HG03460 (cell line): ENCODE results near the gene DPY30.
"Not testable (repeated sequence)": the region's sequence is repeated elsewhere in the genome, so short reads cannot be mapped to it uniquely, and the experiment has no call there.

Experiments used
- ATAC-seq: cut with Tn5 transposase; IDR thresholded peaks from one replicate; pipeline ENCODE4 v1.9.1; 2021; ENCODE audit not compliant: unreplicated experiment

Gene DPY30

DNA sequence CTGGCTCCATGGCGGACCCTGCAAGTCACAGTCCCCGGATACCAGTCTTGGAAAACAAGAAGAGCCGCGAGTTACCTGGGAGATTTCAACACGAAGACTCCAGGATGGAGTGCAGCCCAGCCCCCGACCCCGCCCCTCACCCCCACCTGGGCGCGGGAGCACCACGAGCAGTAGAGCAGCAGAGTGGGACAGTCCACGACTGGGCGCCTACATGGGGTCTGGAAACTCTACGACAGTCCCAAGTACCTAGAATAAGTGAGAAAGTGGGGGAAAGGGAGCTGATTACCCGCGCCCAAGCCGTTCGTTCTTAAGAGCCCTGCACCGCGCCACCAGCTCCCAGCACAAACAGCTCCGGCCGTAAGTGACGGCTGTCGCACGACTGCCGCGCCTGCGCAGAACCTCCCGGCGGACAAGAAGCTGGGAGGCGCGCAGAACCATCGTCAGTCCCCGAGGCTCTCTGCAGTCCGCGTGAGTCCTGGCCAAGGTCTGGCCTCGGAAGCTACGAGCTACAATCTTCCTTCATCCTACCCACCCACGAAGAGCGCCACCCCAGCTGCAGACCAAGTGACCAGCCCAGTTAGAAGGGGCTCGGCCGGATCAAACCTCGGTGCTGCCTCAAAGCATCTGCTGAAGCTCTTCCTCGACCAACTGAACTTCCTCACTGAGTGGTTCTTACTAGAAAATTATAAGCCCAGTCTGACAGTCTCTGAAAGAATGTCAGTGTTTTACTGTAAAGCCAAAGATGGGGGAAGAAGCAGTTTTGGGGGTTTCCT is at the start of gene DPY30:
Gene DPY30, minus strand, starts transcription at position 359 of the 773 bp plus-strand sequence. Its CDS starts 349 bp downstream, at position 10.
- peak; percentile 87 for ATAC-seq

DNA sequence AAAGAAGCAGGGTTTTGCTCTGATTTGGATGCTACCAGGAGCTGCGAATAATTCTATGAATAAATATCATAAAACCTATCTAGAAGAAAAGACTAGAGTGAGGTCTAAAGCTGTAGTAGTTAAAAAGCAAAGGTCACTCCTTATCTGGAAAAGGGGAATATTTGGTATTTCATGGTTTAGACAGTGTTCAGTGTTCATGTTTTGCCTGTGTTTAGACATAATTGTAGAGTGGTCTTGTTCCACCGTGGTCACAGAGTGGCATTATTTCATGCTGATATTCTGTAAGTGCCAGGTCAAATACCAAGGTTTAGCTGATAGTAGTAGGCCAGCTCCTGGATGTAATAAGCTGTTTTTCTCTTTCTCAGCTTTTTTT is 34.5 kb upstream of the DPY30 start:
- no peak for ATAC-seq

DNA sequence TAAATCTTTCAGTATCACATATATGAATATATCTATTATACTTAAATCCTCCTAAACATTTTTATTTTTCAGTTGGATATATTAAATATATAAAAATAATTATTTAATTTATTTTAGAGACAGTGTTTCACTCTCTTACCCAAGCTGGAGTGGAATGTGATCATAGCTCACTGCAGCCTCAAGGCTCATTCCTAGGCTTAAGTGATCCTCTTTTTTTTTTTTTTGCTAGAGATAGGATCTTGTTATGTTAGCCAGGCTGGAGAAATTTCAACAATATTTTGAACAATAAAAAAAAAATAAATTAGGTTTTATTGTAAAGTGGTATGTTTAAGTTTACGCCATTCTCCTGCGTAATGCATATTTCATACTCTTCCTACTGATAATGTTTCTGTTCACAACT is 27.9 kb upstream of the DPY30 start:
- no peak for ATAC-seq

DNA sequence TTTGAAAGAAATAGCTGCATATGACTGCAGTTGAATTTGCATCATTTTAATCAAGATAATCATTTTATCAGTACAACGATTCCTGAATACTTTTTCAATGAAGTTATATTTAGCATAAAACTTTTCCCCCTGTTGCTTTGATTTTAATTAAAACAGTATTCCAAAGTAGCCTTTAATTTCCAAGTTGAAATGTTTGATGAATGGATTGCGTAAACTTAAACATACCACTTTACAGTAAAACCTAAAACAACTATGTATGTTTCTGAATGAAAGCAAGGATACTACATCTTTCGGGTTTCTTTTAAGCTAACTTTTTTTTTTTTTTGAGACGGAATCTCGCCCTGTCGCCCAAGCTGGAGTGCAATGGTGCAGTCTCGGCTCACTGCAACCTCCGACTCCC is 25.1 kb upstream of the DPY30 start:
- ATAC-seq = no peak

DNA sequence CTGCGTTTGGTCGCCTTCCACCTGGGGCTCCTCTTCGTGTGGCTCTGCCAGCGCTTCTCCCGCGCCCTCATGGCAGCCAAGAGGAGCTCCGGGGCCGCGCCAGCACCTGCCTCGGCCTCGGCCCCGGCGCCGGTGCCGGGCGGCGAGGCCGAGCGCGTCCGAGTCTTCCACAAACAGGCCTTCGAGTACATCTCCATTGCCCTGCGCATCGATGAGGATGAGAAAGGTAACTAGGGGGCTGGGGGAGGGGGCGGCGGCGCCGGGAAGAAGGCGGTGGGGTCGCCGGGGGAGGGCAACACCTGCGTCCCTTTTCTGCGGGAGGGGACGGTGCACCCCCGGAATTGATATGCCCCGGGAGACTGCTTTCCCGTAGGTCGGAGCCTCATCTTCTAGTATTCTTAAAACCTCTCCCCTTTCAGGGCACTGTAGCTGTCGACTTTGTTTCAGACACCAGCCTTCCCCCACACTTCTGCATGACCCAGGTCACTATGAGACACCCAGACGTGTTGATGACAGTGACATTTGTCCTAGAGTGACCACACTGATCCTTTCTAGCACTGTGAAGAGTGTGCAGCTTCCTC is 24.5 kb upstream of the DPY30 start:
- peak; percentile 11 for ATAC-seq

DNA sequence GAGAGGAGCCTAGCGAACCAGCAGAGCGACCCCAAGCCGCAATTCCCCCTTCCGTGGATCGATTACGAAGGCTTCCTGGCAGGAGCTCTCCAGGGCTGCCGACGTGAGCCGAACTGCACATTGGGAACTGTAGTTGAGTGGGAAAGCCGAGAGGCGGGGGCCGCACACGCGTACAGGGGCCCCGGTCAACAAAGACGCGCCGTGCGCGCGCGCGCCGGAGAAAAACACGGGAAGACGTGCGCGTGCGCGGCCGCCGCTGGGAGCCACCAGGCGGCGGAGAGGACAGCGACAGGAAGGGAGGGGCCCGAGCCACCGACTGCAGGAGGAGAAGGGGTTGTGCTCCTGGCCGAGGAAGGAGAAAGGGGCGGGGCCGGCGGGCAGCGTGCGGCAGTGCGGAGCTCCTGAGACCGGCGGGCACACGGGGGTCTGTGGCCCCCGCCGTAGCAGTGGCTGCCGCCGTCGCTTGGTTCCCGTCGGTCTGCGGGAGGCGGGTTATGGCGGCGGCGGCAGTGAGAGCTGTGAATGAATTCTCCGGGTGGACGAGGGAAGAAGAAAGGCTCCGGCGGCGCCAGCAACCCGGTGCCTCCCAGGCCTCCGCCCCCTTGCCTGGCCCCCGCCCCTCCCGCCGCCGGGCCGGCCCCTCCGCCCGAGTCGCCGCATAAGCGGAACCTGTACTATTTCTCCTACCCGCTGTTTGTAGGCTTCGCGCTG is 23.9 kb upstream of the DPY30 start, which contains the start of gene SPAST:
Gene SPAST, plus strand, starts transcription at position 247 of the 711 bp plus-strand sequence. Its CDS starts 276 bp downstream, at position 523.
- ATAC-seq = peak; percentile 96

DNA sequence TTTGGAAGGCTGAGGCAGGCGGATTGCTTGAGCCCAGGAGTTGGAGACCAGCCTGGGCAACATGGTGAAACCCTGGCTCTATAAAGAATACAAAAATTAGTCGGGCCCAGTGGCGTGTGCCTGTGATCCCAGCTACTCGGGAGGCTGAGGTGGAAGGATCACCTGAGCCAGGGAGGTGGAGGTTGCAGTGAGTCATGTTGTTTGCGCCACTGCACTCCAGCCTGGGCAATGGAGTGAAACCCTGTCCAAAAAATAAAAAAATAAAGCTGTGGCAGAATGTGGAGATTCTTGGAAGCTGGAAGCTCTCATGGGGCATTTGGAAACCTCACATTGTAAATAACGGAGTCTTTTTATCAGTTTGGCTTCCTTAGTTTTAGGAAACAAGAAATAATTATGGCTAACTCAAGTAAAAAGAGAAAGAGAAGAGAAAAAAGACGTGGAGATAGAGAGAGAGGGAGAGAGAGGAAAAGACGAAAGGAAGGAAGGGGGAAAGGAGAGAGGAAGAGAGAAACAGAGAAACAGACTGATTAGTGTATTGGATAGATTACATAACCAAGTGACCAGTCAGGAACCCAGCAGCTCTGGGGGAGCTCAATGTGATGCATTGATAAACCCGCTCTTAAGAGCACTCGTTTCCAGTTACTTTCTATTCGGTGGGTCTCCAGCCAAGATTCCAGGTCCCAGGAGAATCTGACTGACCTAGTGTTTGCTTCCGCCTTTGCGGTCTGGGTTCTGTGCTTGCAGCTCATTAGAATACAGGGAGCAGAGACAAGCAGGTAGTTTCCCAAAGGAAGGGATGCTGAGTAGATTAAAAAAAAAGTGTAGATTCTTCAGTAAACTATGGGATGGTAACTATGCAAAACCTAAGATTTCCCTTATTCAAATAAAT is 22.6 kb upstream of the DPY30 start:
- ATAC-seq = no peak

DNA sequence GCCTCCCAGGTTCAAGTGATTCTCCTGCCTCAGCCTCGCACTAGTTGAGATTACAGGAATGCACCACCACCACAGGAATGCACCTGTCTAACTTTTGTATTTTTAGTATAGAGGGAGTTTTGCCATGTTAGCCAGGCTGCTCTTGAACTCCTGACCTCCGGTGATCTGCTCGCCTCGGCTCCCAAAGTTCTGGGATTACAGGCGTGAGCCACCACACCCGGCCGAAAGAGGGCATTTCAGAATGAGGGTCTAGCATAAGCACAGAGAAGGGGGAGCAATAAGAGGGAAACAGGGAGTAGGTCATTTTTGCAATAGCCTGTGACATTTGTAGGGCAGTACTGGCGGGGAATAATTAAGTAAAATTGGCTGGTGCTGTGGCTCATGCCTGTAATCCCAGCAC is 21.8 kb upstream of the DPY30 start:
- no peak for ATAC-seq

DNA sequence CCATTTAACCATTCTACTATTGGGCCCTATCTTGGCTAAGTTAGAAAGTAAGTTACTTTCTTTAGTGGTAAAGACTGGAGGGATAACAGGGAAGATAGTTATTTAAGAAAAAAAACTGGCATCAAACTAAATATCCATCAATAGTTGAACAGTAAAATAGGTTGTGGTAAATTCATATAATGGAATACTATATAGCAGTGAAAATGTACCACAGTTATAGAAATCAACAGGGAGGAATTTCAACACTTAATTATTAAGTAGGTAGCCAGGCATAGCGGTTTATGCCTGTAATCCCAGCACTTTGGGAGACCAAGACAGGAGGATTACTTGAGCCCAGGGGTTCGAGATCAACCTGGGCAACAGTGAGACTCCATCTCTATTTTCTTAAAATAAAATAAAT is 20.7 kb upstream of the DPY30 start:
- no peak for ATAC-seq

DNA sequence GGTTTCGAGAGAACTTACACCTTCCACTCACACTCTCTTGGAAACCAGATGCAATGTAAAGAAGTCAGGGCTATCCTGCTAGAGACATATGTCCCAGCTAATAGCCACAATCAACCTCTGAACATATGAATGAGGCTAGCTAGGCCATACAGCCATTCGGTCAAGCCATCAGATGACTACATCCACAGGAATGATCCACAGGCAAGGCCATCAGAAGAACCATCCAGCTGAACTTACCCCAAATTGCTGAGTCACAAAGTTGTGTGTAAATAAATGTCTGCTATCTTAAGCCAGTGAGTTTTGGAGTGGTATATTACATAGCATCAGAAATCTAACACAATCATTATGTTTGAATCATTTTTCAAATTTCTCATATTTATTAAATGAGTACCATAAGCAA is 18.5 kb upstream of the DPY30 start:
- no peak for ATAC-seq

DNA sequence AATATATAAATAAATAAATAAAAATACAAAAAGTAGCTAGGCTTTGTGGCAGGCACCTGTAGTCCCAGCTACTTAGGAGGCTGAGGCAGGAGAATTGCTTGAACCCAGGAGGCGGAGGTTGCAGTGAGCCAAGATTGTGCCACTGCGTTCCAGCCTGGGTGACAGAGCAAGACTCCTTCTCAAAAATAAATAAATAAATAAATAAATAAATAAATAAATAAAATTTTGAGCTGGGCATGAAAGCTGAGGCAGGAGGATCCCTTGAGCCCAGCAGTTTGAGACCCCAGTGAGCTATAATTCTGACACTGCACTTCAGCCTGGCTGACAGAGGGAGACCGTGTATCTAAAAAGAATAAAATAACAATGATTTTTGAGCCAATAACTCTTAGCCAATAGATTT is 15.0 kb upstream of the DPY30 start:
- not testable (repeated sequence) for ATAC-seq

DNA sequence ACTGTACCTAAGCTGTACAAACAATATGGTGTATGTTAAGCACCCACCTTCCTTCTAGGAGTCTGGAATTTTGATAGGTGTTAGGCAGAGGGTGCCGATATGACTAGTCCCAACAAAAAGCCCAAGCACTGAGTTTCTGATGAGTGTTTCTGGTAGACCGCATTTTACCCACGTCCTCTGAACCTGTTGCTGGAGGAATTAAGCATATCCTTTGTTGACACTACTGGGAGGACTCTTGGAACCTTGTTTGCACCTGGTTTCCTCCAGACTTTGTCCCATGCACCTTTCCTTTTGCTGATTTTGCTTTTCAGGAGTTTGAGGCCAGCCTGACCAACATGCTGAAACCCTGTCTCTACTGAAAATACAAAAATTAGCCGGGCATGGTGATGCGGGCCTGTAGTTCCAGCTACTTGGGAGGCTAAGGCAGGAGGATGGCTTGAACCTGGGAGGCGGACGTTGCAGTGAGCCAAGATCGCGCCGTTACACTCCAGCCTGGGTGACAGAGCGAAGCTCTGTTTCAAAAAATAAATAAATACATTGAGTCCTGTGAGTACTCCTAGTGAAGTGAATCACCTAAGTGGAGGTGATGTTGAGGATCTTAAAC is 12.3 kb upstream of the DPY30 start:
- ATAC-seq = no peak

DNA sequence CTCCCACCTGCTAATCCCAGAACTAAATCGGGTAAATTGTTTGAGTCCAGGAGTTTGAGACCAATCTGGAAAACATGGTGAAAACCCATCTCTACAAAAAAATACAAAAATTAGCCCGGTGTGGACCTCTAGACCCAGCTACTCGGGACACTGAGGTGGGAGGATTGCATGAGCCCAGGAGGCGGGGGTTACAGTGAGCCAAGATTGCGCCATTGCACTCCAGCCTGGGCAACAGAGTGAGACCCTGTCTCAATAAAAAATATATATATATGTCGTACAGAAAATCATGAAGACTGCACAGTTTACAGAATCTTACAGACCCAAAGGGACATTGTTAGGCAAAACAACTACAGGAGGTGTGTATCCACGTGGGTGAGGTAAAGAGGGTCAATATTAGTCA is 4.0 kb upstream of the DPY30 start:
- no peak for ATAC-seq

DNA sequence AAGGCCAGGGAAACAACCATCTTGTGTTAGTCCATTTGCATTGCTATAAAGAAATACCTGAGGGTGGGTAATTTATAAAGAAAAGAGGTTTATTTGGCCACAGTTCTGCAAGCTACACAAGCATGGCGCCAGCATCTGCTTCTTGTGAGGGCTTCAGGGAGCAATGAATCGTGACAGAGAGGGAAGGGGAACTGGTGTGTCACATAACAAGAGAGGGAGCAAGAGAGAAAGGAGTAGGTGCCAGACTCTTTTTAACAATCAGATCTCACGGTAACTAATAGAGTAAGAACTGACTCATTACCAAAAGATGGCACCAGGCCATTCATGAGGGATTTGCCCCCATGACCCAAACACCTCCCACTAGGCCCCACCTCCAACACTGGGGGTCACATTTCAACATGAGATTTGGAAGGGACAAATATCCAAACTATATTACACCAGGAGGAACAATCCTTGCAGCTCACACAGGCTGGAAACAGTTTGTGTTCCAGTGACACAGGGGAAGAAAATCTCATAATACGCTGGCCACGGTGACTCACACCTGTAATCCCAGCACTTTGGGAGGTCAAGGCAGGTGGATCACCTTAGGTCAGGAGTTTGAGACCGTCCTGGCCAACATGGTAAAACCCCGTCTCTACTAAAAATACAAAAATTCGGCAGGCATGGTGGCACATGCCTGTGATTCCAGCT is 5.3 kb downstream of the DPY30 start:
- not testable (repeated sequence) for ATAC-seq

DNA sequence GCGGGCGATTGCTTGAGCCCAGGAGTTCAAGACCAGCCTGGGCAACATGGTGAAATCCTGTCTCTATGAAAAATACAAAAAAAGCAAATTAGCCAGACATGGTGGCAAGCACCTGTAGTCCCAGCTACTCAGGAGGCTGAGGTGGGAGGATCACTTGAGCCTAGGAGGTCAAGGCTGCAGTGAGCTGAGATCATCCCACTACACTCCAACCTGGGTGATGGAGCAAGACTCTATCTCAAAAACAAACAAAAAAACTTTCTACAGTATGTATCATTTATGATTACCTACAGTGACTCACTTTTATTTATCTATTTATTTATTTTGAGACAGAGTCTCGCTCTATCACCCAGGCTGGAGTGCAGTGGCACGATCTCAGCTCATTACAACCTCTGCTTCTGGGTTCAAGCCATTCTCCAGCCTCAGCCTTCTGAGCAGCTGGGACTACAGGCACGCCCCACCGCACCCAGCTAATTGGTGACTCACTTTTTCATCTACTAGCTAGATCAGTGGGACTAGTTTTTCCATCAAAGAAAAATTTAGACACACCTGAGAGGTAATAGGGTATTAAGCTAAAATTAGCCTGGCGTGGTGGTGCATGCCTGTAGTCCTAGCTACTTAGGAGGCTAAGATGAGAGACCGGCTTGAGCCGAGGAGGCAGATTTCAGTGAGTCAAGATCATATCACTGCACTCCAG is 20.7 kb downstream of the DPY30 start:
- not testable (repeated sequence) for ATAC-seq

DNA sequence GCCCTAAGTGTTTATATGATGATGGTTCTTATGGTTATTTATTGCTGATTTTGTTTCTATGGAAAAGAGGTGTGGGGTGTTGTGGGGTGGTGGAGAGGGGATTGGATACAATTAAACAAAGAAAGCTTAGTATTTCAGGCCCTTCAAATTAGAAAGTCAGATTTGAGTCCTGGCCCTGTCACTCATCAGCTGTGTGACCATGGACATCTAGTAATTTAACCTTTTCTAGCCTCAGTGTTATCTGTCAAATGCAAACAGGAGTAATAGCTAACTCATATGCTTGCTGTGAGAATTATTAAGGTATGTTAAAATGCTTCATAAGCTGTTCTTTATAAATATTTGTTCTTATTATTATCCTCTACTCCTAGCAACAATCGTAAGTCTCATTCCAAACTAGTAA is 26.7 kb downstream of the DPY30 start:
- no peak for ATAC-seq

DNA sequence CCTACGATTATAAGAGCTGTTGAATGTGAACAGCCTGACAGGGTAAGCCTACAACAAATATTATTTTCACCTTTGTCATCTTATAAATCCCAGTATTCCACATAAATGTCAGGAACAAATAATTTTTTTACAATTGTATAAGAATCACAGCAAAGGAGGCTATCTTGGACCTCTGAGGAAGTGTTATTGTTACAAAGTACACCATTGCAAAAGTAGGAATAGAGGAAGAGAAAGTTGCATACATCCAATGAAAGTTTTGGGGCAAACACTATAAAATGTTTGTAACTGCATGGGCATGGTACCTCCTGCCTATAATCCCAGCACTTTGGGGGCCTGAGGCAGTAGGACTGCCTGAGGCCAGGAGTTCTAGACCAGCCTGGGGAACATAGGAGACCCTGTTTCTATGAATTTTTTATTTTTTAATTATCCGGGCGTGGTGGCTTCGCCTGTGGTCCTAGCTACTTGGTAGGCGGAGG is 28.1 kb downstream of the DPY30 start:
- no peak for ATAC-seq

DNA sequence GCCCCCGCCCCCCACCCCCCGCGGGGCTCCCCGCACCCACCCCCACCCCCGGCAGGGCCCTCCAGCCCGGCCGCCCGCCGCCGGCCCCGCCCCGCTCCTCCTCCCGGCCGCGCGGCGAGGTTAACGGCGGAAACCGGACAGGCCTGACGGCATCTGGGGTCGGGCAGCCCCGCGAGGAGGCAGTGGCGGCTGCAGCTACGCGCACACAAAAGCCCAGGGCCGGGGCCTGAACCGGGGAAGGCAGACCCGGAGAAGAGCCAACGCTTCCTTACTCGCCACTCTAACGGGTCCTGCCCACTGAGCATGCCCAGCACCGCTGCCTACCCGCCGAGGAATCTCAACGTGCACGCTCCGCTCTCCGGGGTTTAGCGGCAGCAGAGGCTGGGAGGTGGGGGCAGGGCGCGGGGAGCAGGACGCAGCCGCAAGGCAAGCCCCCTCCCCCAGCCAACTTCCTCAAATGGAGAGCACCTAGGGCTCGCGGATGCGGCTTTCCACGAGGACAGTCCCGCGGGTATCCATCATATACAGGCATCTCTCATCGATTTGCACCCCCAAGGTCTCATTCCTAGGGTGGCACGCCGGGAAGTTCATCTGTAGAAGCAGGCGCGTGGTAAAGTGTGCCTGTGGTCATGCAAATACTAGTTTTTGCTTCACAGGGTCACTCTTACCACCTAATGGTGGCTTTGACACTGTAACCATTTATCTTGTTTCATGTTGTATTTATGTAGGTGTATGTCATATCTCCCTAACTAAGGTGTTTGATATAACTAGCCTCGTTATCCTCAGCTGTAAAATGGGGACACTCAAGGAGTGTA is 28.7 kb downstream of the DPY30 start, which contains the start of gene MEMO1:
Gene MEMO1, minus strand, starts transcription at position 339 of the 815 bp plus-strand sequence. CDS start 761 bp downstream, outside the sequence.
- ATAC-seq = peak; percentile 62
